GM21786 (cell line): ENCODE results near the gene IL23A.
"Not testable (repeated sequence)": the region's sequence is repeated elsewhere in the genome, so short reads cannot be mapped to it uniquely, and the experiment has no call there.

Experiments
- ATAC-seq: cut with Tn5 transposase; IDR thresholded peaks from one replicate; pipeline ENCODE4 v1.9.1; 2021; ENCODE audit not compliant: unreplicated experiment

IL23A gene

GRCh38 chr12:56324206-56324605 lies 14.5 kb upstream of the IL23A start:
- ATAC-seq = no peak

- no peak for ATAC-seq
Observed at GRCh38 chr12:56326126-56326525, 12.6 kb upstream of the IL23A start.

GRCh38 chr12:56326533-56326932 lies 12.2 kb upstream of the IL23A start:
- ATAC-seq = no peak

- ATAC-seq = no peak
Observed at GRCh38 chr12:56330936-56331490, 7.7 kb upstream of the IL23A start.

GRCh38 chr12:56332512-56333196 lies 6.0 kb upstream of the IL23A start:
- ATAC-seq = no peak

- no peak for ATAC-seq
Observed at GRCh38 chr12:56333197-56333678, 5.4 kb upstream of the IL23A start.

GRCh38 chr12:56333679-56334489 lies 4.8 kb upstream of the IL23A start, which contains the start of gene PAN2:
TSS of gene PAN2 (minus strand) at chr12:56334000. CDS start at chr12:56333094, 906 bp downstream.
- ATAC-seq = peak; percentile 94

- no peak for ATAC-seq
Observed at GRCh38 chr12:56334490-56334793, 4.2 kb upstream of the IL23A start.

- ATAC-seq = not testable (repeated sequence)
Observed at GRCh38 chr12:56335527-56335926, 3.2 kb upstream of the IL23A start.

- ATAC-seq = no peak
Observed at GRCh38 chr12:56336361-56337167, 2.1 kb upstream of the IL23A start.

- ATAC-seq = no peak
Observed at GRCh38 chr12:56337753-56338251, 882 bp upstream of the IL23A start.

- ATAC-seq = no peak
Observed at GRCh38 chr12:56339158-56339422, 406 bp downstream of the IL23A start.

- ATAC-seq = no peak
Observed at GRCh38 chr12:56341616-56342015, 2.9 kb downstream of the IL23A start.

GRCh38 chr12:56342290-56342689 lies 3.6 kb downstream of the IL23A start:
- not testable (repeated sequence) for ATAC-seq

- no peak for ATAC-seq
Observed at GRCh38 chr12:56346675-56347074, 8.0 kb downstream of the IL23A start.

GRCh38 chr12:56347255-56347654 lies 8.6 kb downstream of the IL23A start:
- not testable (repeated sequence) for ATAC-seq

- ATAC-seq = no peak
Observed at GRCh38 chr12:56348776-56349175, 10.1 kb downstream of the IL23A start.

- ATAC-seq = no peak
Observed at GRCh38 chr12:56350662-56351061, 12.0 kb downstream of the IL23A start.

- no peak for ATAC-seq
Observed at GRCh38 chr12:56351325-56351724, 12.6 kb downstream of the IL23A start.

GRCh38 chr12:56358836-56359532 lies 20.3 kb downstream of the IL23A start:
- no peak for ATAC-seq
